H1 (cell line): Measurements from ENCODE around the gene TPST2. TPM values are rescaled to one million over a fixed set of nuclear protein-coding genes. Genes with fewer than 3 reads are reported as not detected.

Experiments used
- TCF12 ChIP-seq: IDR thresholded peaks from 2 replicates; pipeline ENCODE4 v1.6.1; 2011; ENCODE audit warnings: low read depth, mild to moderate bottlenecking, low read length
- polyA plus RNA-seq, 7 experiments: library from polyadenylated mRNA; depleted of rRNA in 3 of 7; stranded (reverse) in 5 of 7; unstranded in 2 of 7; fragments of >200 nt in 5 of 7; fragments of 200-250 nt in 2 of 7; gene quantifications; 1 replicate in 5 of 7; 2 replicates in 1 of 7; 4 replicates in 1 of 7; pipeline versions ENCODE4 v1.2.1 to v1.2.3, GENCODE V29; 2011 to 2013; ENCODE audit warnings: missing spikeins in 2 of 7, mixed read lengths in 2 of 7
- total RNA-seq: library from RNA; stranded (reverse); fragmentation: NEBNext Ultra II Directional; extraction: Animal tissue kit (Norgen Biotek cat#: 25700); gene quantifications from 2 replicates; pipeline ENCODE4 v1.2.1, GENCODE V29; 2021

Gene TPST2
- total and polyA plus RNA-seq, 2 of the 8 experiments (the other 6 are each of a cell fraction or from before 2014, with no cell fraction given) = 58.8 to 143 TPM

DNA sequence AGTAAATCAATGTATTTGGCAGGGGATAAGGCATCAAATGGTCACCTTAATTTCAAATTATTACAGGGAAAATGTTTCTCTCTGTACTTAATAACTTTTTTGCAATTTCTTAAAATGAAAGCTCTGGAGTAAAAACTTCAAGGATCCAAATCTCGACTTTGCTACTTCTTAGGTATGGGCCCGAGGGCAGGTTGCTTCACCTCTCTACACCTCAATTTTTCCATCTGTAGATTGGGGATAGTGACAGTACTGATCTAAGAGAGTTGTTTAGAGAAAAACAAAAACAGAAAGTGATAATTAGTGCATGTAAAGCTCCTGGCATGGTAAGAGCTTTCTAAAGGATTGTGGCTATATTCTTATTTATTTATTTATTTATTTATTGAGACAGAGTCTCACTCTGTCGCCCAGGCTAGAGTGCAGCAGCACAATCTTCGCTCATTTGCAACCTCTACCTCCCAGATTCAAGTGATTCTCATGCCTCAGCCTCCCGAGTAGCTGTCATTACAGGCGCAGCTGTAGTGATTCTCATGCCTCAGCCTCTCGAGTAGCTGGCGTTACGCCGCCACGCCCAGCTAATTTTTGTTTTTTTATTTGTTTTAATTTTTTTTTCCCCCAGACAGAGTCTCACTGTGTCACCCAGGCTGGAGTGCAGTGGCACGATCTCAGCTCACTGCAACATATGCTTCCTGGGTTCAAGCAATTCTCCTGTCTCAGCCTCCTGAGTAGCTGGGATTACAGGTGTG lies 75.3 kb downstream of the TPST2 start (continued):
- TF ChIP-seq TCF12 = no peak
